HEK293T (cell line): ENCODE data around the gene FGGY.

Experiments
- CTCF ChIA-PET: fragments of 350-600 bp; formaldehyde crosslinking; extraction: SDS; loops from one replicate; lab custom pipeline; 2021; ENCODE audit warnings: antibody characterized with exemption, inconsistent platforms; lab: Yijun Ruan, JAX
- POLR2A ChIA-PET: fragments of 350-600 bp; formaldehyde crosslinking; extraction: SDS; loops from one replicate; lab custom pipeline; 2020; ENCODE audit warnings: antibody characterized with exemption, inconsistent platforms; lab: Yijun Ruan, JAX
- DNase-seq: peaks from one replicate; pipeline ENCODE4 v3.0.0; 2012; ENCODE audit warnings: mixed read lengths; ENCODE audit errors: extremely low spot score
- ARNT ChIP-seq: fragments of 450-650 bp; IDR thresholded peaks from 2 replicates; pipeline ENCODE4 v1.6.1; 2017; ENCODE audit warnings: mild to moderate bottlenecking
- BHLHE40 ChIP-seq: fragments of 450-650 bp; IDR thresholded peaks from 2 replicates; pipeline ENCODE4 v1.6.1; 2016; ENCODE audit warnings: mild to moderate bottlenecking, moderate library complexity, borderline replicate concordance
- CTBP1 ChIP-seq: fragments of 450-650 bp; IDR thresholded peaks from 2 replicates; pipeline ENCODE4 v1.6.1; 2016; ENCODE audit warnings: borderline replicate concordance
- ELF4 ChIP-seq: fragments of 450-650 bp; IDR thresholded peaks from 2 replicates; pipeline ENCODE4 v1.6.1; 2017; ENCODE audit warnings: antibody characterized with exemption
- FOXA1 ChIP-seq: fragments of 450-650 bp; IDR thresholded peaks from 2 replicates; pipeline ENCODE4 v1.6.1; 2016; ENCODE audit warnings: mild to moderate bottlenecking
- FOXK2 ChIP-seq: fragments of 450-650 bp; IDR thresholded peaks from 2 replicates; pipeline ENCODE4 v1.6.1; 2016; ENCODE audit warnings: mild to moderate bottlenecking
- FOXM1 ChIP-seq: fragments of 450-650 bp; IDR thresholded peaks from 2 replicates; pipeline ENCODE4 v1.6.1; 2017; ENCODE audit warnings: mild to moderate bottlenecking, borderline replicate concordance
- HDGF ChIP-seq: fragments of 450-650 bp; IDR thresholded peaks from 2 replicates; pipeline ENCODE4 v1.6.1; 2017; ENCODE audit warnings: antibody characterized with exemption, borderline replicate concordance
- L3MBTL2 ChIP-seq: fragments of 450-650 bp; conservative IDR thresholded peaks from 2 replicates; pipeline ENCODE4 v1.6.1; 2016; ENCODE audit warnings: mild to moderate bottlenecking
- LEF1 ChIP-seq: fragments of 450-650 bp; IDR thresholded peaks from 2 replicates; pipeline ENCODE4 v1.6.1; 2017; ENCODE audit warnings: mild to moderate bottlenecking, borderline replicate concordance
- NFRKB ChIP-seq: fragments of 450-650 bp; IDR thresholded peaks from 2 replicates; pipeline ENCODE4 v1.6.1; 2016; ENCODE audit warnings: mild to moderate bottlenecking, moderate library complexity
- SP1 ChIP-seq: fragments of 450-650 bp; IDR thresholded peaks from 2 replicates; pipeline ENCODE4 v1.6.1; 2017
- SUZ12 ChIP-seq: fragments of 450-650 bp; IDR thresholded peaks from 2 replicates; pipeline ENCODE4 v1.6.1; 2016; ENCODE audit warnings: mild to moderate bottlenecking
- TARDBP ChIP-seq: fragments of 450-650 bp; IDR thresholded peaks from 2 replicates; pipeline ENCODE4 v1.6.1; 2016
- ZNF384 ChIP-seq: fragments of 450-650 bp; IDR thresholded peaks from 2 replicates; pipeline ENCODE4 v1.6.1; 2016
- TF ChIP-seq, protein P1 (sequence below): fragments of 450-650 bp; IDR thresholded peaks from 2 replicates; pipeline ENCODE4 v1.6.1; 2016

FGGY gene

DNA sequence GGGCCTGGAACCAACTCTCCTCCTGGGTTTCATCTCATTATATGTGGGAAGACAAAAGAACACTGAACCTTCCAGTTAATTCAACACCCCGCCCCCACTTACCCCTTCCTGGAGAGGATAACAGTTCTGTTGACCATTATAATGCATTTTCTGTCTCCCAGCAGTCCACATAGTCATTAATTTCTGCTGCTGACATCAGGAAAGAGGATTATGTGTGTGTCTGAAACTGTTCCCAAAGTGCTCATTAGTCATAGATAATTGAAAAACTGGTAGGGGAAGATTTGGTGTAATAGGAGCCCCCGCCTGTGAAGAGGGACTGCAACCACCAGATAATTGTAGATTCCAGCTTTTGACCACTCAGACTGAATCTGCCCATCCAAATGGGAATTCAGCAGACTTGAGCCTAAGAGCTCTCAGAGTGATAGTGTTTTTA, 208.7 kb downstream of the FGGY start:
- TF ChIP-seq LEF1 (no peak), CTBP1 (no peak), ELF4 (no peak), SP1 (no peak), HDGF (no peak), FOXM1 (no peak), FOXA1 (no peak), SUZ12 (no peak), L3MBTL2 (no peak), FOXK2 (no peak), ZNF384 (no peak), TARDBP (no peak), NFRKB (no peak), BHLHE40 (no peak), ARNT (no peak)
- TF ChIP-seq, protein P1, sequence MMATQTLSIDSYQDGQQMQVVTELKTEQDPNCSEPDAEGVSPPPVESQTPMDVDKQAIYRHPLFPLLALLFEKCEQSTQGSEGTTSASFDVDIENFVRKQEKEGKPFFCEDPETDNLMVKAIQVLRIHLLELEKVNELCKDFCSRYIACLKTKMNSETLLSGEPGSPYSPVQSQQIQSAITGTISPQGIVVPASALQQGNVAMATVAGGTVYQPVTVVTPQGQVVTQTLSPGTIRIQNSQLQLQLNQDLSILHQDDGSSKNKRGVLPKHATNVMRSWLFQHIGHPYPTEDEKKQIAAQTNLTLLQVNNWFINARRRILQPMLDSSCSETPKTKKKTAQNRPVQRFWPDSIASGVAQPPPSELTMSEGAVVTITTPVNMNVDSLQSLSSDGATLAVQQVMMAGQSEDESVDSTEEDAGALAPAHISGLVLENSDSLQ, result no peak
- no peak for DNase-seq
- POLR2A ChIA-PET, result no interaction called here
- CTCF ChIA-PET, result no interaction called here

DNA sequence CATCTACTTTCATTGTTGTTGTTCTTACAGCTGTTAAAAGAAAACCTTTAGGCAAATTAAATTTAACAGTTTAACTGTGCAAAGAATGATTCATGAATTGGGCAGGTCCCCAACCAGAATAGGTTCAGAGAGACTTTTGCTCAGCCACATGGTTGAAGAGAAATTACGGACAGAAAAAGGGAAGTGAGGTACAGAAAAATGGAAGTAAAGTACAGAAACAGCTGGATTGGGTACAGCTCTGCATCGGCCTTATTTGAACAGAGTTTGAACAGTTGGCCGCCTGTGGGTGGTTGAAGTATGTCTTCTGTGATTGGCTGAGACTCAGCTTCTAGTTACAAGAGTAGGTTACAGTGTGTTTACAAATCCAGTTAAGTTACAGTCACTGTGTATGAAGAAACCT, 210.1 kb downstream of the FGGY start:
- POLR2A ChIA-PET, result no interaction called here

DNA sequence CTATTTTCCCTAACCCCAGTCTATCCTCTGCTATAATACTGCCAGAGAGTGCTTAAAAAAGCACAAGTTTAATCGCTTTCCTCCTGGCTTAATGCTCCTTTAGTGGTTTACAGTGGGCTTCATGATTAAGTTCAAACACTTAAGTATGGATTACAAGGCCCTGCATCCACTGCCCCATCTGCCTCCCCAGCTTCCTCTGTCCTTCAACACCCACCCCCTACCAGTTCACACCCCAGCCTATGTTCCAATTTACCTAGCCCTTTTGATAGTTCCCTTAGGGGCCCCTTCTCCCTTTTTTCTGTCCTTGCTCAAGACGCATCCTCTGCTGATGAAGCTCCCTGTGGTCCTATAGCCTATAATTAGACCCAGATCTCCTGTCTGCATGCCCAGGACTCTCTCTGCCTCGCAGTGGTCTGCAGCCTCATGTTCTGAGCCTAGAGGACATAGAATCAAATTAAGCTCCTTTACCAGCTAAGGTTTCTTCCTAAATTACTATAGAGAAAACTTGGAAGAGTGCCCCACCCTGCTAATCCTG, 212.5 kb downstream of the FGGY start:
- CTCF ChIA-PET, result no interaction called here
- POLR2A ChIA-PET, result no interaction called here
- no peak for TF ChIP-seq FOXA1
- DNase-seq, result no peak

More for the DNA sequence above, 210.1 kb downstream of the FGGY start:
- TF ChIP-seq FOXA1 (no peak), LEF1 (no peak), ZNF384 (no peak), SUZ12 (no peak), ARNT (no peak), TARDBP (no peak), HDGF (no peak), NFRKB (no peak), FOXM1 (no peak), FOXK2 (no peak), SP1 (no peak), BHLHE40 (no peak)
- CTCF ChIA-PET, result no interaction called here
- DNase-seq, result no peak

DNA sequence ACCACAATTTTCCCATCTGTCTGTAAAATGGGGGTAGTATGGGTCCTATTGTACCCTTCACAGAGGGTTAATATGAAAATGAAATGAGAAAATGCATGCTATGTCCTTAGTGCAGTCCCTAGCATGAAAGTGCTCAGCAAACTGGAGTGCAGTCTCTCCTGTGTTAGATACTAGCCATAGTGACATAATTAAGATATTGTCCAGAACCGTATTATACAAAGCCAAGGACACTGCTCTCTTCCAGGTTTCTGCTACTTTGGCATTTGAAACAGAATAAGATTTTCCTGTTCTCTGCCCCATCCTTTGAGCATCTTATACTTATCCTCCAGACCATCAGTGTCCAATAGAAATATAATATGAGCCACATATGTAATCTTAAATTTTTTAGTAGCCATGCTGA, 213.4 kb downstream of the FGGY start:
- TF ChIP-seq SP1 (no peak), FOXM1 (no peak), ELF4 (no peak), TARDBP (no peak), LEF1 (no peak), ZNF384 (no peak), CTBP1 (no peak), HDGF (no peak), ARNT (no peak), FOXK2 (no peak), FOXA1 (no peak), BHLHE40 (no peak), L3MBTL2 (no peak)
- POLR2A ChIA-PET, result no interaction called here
- CTCF ChIA-PET, result no interaction called here
- DNase-seq, result no peak

DNA sequence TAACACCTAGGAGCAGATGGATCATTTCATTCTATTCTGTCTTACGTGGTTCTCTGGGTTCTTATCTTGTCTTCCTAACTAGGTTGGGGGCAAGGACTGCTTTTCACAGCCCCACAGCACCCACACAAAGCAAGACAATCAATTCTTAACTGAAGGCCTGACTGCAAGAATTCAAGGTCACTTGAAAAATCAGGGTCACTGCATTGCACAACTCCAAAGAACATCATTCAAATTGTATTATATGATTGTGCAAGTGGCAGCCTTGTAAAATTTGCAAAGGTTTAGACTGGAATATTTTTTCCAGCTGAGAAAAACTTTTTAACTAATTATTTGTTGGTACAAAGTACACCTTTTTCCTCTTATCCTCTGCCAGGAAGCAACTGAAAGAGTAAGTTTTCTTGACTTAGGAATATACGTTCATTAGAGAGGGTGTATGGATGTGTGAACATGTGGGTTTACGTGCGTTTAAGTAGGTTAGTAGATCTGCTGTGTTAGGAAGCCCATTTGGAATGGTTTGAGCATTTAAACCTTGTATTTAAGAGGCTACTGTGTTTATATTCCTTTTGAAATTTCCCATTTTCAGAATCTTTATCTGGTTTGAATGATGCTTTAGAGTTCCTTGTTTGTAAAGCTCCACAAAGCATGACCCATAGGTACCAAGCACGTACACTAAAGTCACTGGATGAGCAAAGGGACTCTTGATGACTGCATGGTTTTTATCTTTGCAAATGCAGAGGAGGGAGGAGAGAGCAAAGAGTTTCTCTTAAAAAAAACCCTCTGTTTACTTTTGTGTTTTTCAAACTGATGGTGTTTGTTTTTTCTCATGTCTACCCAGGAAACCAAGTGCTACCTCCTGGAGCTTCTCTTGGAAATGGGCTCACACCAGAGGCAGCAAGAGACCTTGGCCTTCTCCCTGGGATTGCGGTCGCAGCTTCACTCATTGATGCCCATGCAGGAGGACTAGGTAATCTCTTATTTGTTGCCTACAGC, 214.9 kb downstream of the FGGY start:
- POLR2A ChIA-PET, result no interaction called here
- TF ChIP-seq ZNF384 (no peak), FOXA1 (no peak), ARNT (no peak), NFRKB (no peak), BHLHE40 (no peak), ELF4 (no peak), CTBP1 (no peak), FOXM1 (no peak), TARDBP (no peak), LEF1 (no peak), SUZ12 (no peak), SP1 (no peak), FOXK2 (no peak), HDGF (no peak), L3MBTL2 (no peak)
- TF ChIP-seq, protein P1, result no peak

DNA sequence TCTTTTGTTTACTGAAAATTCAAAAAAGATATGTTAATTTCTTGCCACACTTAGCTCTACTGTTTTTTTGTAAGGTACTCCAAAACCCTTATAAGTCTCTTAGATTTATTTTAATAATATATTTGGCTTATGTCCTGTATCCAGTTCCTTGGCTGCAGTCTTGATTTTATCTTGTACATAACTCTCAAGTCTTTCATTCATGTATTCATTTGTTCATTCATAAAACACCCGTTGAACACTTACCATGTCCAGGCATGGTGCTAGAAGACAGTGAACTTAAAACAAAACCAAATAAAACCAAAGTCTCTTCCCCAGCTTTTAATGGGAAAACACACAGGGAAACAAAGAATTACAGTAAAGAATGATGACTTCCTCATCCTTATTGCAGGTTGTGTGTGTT, 215.8 kb downstream of the FGGY start:
- TF ChIP-seq HDGF (no peak), FOXM1 (no peak), L3MBTL2 (no peak), CTBP1 (no peak), FOXA1 (no peak), SUZ12 (no peak), SP1 (no peak), TARDBP (no peak), LEF1 (no peak), ZNF384 (no peak), BHLHE40 (no peak), NFRKB (no peak), ELF4 (no peak), FOXK2 (no peak), ARNT (no peak)
- TF ChIP-seq, protein P1, result no peak
- DNase-seq, result no peak
- ChIA-PET CTCF (no interaction called here), POLR2A (no interaction called here)

More for the DNA sequence above, 214.9 kb downstream of the FGGY start:
- CTCF ChIA-PET, result no interaction called here
- DNase-seq, result no peak
